Ishikawa (cell line): ENCODE data around the gene INPP5K.

Source experiments
- EP300 ChIP-seq: IDR thresholded peaks from 2 replicates; pipeline ENCODE4 v1.6.1; 2012; ENCODE audit warnings: borderline replicate concordance
- MAX ChIP-seq: IDR thresholded peaks from 2 replicates; pipeline ENCODE4 v1.6.1; 2012
- NFIC ChIP-seq: IDR thresholded peaks from 2 replicates; pipeline ENCODE4 v1.6.1; 2012
- RAD21 ChIP-seq: IDR thresholded peaks from 2 replicates; pipeline ENCODE4 v1.6.1; 2012; ENCODE audit warnings: low read depth
- TAF1 ChIP-seq: IDR thresholded peaks from 2 replicates; pipeline ENCODE4 v1.6.1; 2012; ENCODE audit warnings: low read depth, mild to moderate bottlenecking
- TEAD4 ChIP-seq: IDR thresholded peaks from 2 replicates; pipeline ENCODE4 v1.6.1; 2012

GRCh38 chr17:1490643-1491442 lies 25.6 kb downstream of the INPP5K start:
- TF ChIP-seq MAX = peak; percentile 52; the same call in 1 of the 2 replicates
- TF ChIP-seq TAF1 = no peak; the same call in 1 of the 2 replicates
- no peak for TF ChIP-seq RAD21
- TF ChIP-seq TEAD4 = no peak
- TF ChIP-seq EP300 = no peak
- TF ChIP-seq NFIC = no peak
